DOHH2 (cell line): ENCODE data around the gene RNF34.

Experiments
- CTCF ChIP-seq: fragments of 200-600 bp; sonication (generic); IDR thresholded peaks from one replicate; pipeline ENCODE4 v1.5.1; 2014; ENCODE audit warnings: antibody characterized with exemption, mild to moderate bottlenecking, low read depth, low read length; ENCODE audit not compliant: poor library complexity, severe bottlenecking
- EZH2phosphoT487 ChIP-seq: fragments of 200-600 bp; sonication (generic); IDR thresholded peaks from 2 replicates; pipeline ENCODE4 v1.6.1; 2017; ENCODE audit warnings: borderline replicate concordance, mild to moderate bottlenecking, antibody characterized with exemption, low read length, moderate library complexity, mixed read lengths

DNA sequence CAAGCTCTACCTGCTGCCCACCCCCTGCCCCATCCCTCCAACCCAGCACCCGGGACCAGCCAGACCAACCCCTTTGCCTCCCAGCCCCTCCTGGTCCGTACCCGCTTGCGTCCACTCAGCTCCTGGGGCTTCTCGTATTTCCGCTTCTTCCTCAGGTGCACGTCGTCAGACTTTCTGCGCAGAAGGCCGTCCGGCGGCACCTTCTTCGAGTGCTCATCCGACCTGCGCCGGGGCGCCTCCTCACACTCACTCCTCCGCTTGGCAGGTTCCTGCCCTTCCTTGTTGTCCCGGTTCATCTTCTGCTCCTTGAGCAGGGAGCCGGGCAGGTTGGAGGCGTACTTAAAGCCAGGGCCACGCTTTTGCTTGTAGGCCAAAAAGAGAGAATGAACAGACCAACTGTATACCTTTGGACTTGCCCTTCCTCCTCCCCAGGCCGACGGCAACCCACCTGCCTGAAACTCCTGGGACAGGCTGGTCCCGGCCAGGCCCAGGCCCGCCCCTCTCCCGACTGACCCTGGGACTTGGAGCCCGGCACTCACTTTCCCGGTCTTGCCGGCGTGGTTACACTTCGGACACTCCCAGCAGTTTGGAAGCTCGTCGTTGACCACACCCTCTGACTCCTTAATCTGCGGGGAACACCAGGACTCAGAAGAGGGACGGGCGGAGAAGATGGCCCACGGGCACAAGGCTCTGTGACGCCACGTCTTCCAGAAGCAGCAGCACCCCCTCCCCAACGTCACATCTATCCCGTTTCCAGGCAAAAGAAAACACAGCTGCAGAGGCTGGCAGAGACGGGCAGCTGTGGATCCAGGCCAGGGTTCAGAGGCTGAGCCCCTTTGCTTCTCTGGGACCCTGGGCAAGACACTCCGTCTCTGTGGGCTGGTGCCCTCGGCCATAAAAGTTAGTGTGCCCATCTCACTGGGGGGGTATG is 44.3 kb downstream of the RNF34 start:
- TF ChIP-seq CTCF (no peak), EZH2phosphoT487 (no peak)
